Suppressor macrophage treated with lipopolysaccharide for 1 hour (primary cell): ENCODE results near the gene BNC1.
A peak's percentile ranks its signal among the peaks of the same experiment; 100 is the strongest.
"Not testable (repeated sequence)": the region's sequence is repeated elsewhere in the genome, so short reads cannot be mapped to it uniquely, and the experiment has no call there.

ENCODE experiments used
- DNase-seq, 3 donors: peaks; one replicate each; pipeline ENCODE4 v3.0.0-alpha.2; 2020 to 2022

BNC1 gene

DNA sequence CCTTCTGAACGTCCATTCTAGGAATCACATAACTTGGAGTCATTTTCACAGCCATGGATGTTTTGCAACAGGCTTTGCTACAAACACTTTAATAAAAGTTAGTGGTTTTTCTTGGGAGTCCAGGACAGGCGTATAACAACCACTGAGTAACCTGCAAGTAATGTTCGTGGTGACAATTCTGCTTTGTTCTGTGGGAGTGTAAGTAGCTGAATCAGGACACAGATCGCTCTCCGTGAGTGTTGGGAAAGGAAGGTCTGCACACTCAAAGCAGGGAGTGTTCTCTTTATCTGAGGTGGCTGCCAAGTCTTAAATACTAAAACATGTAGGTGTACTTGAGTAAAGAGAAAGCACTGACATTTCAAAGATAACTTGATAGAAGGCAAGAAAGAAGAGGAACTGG is 7.9 kb upstream of the BNC1 start:
- no peak for DNase-seq

DNA sequence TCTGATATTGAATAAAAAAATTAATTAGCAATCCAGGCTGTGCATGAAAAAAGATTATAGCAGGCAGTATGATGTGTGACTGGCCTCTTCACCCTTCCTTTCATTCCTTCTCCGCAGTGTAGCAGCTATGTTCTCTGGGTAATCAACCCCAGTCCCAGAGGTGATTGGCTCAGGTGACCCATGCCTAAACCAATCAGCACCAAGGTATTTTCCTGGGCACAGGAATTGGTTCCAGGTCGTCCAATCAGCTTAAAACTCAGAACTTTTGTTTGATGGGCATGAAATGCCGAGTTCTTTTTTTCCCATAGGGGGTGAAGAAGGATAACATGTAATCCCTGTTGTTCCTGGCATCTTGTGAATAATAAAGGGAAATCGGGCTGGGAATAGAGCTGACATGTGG is 5.8 kb upstream of the BNC1 start:
- no peak for DNase-seq

DNA sequence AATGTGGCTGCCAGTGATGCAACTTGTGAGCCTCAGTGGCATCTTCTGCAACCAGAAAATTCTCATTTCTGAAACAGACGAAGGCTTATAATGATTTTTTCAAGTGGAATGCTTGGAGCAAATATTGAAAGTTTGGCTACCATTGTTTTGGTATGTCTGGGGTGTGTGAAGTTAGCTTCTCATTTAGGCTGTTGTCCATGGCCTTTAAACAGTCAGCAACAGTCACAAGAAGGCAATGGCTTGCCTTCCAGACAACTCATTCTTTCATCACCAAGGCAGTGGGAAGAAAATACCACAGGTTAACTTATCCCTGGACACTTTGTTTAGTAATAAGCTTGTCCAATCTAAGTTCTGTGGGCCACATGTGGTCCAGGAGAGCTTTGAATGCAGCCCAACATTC is 4.7 kb upstream of the BNC1 start:
- DNase-seq = no peak

DNA sequence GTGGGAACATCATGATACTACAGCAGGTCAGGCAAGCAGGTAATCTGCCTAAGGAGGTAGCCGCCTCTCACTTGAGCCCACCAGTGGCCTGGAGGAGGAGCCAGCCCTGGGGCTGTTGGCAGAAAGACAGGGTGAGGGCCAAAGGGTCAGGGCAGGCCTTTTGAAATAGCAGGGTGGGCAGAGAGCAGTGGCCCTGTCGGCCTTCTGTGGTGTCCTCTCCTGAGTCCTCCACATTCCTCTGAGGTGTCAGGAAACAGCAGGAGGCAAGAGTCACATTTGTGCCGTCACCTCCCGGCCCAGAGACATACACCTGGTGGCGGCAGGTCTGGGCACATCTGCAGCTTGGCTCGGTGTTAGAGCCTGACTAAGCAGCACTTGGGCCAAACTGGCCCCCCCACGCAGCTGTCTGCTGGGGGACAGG is 3.9 kb upstream of the BNC1 start:
- no peak for DNase-seq

DNA sequence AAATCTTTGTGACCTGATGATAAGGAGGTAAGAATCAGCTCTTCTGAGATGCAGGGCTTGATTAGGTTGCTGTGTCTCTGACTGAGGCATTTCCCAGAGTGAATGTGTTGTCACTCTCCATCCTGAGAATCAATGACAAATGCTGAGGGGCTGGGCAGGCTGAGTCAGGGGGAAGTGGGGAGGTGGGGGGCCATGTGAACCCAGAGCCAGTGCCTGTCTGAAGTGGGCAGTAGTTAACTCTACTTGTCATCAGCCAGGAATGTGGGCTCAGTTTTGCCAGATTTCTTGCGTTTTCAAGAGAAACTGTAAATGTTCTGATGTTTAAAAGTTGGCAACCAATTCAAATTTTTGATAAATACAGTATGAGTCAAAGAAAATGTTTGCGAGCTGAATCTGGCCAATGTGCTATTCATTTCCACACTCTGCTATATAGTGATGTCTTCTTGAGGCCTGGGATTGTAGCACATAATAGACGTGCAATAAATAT is 3.1 kb upstream of the BNC1 start:
- no peak for DNase-seq

DNA sequence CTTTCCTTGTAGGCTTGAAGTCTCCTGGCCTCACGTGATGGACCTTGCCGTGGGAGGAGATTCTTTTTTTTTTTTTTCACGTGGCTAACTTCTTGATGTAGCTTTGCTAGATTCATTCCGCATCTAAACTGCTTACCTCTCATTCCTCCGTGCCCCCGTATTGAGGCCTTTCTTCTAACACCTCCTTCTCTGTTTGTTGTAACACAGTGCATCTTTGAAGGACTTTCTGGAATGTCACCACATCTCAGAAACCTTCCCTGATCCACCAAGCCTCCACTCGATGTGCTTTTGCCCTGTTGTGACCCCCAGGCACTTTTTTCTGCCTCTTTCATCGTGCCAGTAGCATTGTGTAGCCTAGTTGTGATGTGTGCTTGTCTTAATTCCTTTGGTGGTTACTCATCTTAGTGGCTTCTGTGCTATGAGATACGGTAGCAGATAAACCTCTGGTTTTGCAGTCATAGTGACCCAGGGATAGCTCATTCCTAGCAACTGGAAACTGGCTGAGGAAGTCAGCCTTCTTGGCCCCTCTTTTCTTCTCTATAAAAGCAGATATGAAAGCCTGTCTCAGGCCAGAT is 1.6 kb upstream of the BNC1 start:
- DNase-seq = no peak

DNA sequence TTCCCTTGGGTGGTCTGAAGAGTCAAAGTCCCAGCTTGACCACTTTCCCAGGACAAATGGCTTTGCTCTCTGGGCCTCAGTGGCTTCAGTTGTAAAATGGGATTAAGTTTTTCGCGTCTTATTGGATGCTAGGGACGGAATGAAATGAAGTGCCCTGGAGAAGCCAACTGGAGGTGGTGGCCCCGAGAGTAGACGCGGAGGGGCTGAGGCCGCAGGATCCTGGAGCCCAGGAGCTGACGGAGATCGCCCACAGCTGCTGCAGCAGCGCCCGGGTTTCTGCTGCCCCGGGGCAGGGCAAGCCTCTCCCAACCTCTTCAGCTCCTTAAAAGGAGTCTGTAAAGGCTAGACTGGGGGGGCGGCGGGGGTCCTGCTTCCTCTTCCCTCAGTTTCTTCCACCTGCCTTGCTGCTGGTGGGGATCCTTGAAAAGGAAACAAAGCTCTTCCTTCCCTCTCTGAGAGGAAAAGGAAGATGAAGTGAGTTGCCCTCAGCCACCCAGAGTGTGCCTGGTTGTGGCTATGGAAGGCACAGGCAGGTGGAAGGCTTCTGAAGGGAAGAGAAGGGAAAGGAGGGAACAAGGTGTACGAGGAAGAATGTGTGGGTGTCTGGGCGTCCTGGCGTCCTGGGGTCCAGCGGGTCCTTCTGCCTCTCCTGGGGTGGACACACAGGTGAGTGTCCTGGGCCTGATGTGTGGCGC is 967 bp upstream of the BNC1 start:
- DNase-seq = no peak

DNA sequence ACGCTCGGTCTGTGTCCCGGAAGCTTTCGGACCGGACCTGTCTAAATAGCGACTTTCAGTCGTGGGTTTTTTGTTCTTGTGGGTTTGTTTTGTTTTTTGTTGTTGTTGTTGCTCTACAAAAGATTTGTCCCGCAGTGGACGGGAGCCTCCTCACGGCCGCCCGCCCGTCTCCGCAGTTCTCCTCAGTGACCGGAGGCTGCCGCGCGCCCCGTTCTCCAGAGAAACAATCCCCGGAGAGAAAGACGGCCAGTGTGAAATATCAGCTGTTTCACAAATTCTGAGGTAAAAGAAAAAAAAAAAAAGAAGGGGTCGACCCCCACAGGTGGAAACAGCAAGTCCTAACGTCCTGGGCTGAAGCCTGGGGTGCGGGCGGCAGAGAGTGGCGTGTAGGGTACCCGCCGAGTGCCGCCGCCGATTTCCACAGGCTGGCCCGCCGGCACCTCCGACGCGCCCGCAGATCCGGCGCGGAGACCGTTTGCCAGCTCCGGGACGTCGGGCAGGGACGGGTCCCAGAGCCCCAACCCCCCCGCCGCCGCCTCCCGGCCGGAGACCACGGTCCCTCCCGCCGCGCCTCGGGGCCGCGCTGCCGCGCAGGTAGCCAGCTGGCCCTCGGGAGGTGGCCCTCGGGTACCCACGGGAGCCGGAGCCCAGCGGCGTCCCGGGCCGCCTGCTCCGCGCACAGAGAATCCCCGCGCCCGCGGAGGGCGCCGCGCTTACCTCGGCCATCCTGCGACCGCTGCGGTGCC is 478 bp downstream of the BNC1 start:
- no peak for DNase-seq

DNA sequence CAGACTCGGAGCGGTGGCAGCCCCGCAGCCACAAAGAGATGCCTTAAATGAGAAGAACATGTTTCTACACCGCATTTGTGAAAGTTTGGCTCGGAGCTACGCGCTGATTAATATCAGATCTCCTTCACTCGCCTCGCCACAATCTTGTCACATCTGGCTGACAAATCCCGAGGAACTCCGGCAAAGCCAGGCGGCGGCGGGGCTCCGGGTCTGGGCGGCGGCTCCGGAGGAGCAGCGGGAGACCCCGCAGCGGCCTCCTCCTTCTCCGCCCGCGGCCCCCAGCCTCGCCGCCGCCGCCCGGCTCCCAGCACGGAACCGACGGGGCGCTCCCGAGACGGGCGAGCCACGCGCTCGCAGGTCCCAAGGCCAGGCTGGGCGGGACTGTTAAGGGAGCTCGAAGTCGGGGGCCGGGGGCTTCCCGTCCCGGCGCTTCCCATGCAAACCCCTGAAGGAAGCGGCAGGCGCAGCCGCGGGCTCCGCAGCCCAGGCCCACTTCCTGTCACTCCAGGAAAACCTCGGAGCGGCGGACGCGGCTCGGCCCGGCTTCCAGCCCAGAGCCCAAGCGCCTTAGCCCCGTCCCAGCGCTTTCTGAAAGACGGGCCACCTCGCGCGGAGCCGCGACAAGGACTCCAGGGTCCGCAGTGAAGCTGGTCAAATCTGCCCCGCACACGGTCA is 1.2 kb downstream of the BNC1 start:
- DNase-seq = peak in 2 of 3 donors; percentile 5 to 27

DNA sequence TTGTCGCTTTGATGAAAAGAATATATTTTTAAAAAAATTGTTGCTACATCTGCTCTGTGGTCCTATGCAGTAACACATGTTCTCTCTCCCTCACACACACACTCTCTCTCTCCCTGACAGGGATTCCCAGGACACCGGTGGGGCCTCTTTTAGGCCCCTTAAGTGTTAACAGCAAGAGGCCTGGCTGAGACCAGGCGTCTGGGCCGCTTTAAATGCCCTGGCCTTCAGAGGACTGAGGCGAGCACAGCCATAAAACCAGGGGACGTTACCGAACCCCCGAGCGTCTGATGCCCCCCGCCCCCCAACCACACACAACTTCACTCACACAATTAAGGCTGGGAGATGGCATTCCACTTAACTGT is 1.7 kb downstream of the BNC1 start:
- DNase-seq = no peak

DNA sequence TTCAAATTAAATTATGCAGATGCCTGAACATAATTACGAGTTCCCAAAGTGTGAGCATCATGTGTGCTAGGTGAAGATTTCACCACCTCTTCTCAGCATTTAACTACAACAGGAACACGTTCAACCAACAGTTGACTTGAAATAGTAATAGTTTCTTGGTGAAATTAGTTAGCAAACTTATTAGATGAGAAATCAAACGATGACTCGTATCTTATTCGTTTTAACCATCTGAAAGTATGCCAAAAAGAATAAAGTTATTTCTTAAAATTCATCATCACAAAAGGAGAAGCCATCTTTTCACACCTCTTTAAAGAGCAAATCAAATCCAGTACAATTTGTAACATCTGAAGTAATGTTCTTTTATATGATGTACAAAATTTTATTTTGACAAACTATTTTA is 2.3 kb downstream of the BNC1 start:
- DNase-seq = no peak

DNA sequence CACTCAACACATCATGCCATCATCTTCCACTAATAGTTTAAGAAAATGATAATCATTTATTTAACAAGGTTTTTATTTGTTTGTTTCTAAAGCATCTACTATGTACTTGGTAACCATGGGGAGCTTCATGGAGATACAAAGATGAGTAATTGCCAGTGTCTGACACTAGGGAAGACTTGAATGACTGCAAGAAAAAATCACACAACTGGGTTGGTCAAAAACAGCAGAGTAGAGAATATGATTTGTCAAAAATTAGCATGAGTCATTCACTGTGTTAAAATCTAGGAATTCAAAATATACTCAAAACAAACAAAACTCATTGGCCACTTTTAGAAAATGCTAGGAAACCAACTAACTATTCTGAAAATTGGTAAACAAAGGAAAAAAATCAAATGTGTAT is 6.3 kb downstream of the BNC1 start:
- peak in 1 of 3 donors; percentile 12 for DNase-seq

DNA sequence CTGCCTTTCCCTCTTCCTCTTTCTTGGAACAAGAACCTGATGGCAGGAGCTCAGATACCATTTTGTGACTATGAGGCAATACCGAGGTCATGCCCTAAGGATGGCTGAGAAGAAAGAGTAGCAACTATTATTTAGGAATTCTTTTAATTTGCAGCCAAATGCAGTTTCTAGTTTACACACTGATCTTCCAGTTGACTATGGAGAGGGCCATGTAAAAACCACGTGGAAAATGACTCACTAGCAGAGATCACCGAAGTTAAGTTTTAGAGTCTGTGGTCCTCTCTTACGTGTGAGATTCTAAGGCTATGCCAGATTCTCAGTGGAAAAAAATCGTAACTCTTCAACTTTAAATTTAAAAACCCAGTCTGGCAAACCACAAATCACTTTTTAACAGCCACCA is 7.8 kb downstream of the BNC1 start:
- no peak for DNase-seq

DNA sequence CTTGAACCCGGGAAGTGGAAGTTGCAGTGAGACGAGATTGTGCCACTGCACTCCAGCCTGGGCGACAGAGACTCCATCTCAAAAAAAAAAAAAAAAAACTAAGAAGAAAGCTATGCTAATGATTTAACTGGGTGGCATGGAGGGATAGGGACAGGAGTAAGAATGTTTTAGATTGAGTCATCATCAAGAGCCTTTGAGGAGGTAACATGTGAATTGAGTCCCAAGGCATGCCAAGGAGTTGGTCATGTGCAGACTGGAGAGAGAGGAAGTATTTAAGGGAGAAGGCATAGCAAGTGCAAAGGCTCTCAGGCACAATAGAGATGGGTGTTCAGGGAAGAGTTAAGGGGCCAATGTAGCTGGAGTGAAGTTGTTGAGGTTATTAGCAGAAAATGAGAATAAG is 9.1 kb downstream of the BNC1 start:
- no peak for DNase-seq

DNA sequence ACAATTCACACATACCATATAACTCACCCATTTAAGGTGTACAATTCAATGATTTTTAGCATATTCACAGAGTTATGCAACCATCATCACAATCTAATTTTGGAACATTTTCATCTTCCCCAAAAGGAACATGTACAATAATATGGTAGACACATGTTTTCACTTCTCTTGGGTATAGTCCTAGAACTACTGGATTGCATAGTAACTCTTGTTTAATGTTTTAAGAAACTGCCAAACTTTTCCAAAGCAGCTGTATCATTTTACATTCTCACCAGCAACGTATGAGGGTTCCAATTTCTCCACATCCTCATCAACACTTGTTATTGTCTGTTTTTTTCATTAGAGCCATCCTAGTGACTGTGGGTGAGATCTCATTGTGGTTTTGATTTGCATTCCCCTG is 14.3 kb downstream of the BNC1 start:
- no peak for DNase-seq

DNA sequence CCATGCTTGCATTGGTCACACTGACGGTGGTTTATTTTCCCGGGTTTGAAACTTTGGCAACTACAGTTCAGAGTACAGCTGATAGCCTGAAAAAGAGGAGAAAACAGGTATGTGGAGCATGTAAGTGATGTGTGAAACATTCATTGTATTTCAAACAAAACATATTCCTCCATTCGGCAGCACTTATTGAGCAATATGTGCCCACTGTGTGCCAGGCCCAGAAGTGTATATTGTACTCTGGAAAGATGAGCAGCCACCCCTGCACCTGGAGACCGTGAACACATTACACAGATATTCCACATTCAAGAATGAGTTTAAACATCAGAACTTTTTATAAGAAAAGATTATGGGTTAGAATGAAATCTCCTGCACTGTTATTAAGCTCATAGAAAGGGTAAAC is 16.3 kb downstream of the BNC1 start:
- DNase-seq = no peak

DNA sequence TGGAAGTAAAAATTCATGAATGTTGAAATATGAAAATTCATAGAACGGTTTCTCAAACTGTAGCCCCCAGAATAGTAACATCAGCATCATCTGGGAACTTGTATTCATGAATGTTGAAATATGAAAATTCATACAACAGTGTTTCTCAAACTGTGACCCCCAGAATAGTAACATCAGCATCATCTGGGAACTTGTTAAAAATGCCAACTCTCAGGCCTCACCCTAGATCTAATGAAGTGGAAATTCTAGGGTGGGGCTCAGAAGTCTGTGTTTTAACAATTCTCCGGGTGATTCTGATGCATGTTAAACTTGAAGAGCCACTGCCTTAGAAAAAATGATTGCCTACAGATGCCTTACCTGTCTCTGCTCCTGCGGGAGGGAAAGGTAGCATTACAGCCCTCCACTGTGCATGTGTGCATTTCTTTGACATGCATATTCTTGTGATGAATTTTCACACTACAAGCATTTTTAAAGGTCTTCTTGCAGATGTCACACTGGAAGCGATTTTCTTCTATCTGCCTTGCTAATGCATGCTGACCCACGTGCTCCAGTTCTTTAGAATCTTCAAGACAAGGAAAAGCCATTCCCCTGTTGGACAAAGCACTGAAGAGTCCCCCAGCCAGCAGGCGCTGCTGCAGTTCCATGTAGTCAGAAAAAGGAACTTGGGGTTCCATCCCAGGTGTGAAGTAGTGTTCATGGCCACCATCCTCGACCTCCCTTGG is 21.7 kb downstream of the BNC1 start:
- DNase-seq = no peak

DNA sequence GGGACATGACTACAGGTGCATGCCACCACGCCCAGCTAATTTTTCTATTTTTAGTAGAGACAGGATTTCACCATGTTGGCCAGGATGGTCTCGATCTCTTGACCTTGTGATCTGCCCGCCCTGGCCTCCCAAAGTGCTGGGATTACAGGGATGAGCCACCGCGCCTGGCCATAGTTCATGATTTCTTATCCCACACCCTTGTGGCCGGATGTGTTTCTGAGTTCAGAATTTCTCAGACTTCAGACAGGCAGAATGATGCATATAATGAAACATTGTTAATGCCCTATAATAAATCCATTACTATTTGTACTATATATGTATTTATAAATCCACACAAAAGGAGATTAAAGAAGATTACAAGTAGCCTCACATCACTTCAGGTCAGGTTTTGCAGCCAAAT is 22.3 kb downstream of the BNC1 start:
- not testable (repeated sequence) for DNase-seq

DNA sequence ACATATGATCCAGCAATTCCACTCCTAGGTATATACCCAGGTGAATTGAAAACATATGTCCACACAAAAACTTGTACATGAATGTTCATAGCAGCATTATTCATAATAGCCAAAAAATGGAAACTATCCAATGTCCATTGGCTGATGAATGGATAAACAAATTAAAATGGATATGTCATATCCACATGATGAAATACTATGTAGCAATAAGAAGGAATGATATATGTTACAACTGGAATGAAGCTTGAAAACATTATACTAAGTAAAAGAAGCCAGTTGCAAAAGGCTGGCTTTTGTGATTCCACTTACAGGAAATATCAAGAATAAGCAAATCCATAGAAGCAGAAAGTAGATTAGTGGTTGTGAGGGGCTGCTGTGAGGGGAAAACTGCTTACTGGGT is 33.7 kb downstream of the BNC1 start:
- DNase-seq = no peak

DNA sequence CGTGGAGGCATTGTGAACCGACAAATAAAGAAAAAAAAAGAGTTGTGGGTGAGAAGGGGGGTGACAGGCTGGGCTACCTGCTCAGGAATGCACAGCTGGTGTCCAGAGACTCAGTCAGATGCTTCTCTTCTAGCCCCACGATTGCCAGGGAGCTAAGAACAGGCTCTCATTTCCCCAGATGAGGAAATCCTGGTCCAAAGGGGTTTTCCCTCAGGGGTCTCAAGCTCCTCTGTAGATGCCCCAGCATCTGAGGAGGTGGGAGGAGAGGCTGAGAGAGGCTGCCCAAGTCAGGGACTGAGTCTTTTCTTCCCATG is 35.5 kb downstream of the BNC1 start:
- no peak for DNase-seq

DNA sequence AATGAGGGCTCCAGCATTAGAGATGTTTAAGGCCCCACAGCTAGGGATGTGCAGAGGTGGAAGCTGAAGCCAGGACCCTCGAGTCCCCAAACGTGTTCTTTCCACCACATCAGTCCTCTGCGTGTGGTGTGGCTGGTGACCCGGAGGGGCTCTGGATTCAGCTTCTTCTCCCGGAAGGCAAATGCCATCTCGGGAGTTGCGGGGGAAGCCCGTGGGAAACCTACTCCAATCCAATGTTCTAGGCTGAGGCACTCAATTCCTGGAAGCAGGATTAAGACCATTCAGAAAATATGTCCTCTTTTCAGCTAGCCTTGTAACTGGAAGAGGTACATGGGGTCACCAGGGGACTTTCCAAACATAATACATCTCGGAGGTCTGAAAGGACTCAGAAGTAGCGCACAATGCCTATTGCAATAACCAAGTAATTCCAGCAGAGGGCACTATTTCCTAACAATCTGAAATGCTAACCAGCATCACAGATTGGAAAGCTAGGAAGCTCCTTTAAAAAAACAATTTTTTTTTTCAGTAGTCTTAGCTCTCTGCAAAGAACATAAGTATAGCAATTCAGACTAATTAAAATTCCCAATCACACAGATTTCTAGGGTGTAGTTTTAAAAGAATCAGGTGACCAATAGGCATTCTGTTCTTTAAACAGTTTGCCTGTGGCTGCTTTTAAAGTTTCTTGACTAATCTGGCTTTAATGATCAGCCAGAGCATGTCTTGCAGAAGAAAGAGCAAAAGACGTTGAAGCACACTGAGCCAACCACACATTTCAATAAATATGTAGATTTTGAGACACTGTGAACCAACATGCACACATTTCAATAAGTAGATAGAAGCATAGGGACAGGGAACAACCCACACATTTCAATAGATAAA is 36.1 kb downstream of the BNC1 start:
- peak; percentile 65 to 84 (median 81) for DNase-seq

DNA sequence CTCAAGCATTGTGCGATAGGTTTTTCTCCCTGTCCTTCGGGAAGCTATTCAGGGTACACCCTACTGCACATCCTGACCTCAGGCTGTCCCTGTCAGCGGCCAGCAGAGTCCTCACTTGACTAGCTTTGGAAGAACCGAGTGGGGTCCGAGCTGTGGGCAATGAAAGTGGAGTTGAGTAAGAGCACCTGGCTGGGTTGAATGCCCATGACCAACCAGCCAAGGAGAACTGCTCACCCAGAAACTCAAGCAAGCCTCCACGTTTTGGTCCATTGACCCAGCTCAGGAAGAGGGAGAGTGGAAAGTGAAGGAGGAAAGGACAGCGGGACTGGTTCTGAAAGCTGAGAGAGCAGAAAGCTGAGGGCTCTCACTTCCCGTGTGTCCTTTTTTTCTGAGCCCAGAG is 40.8 kb downstream of the BNC1 start:
- DNase-seq = no peak
